NCI-H128 (cell line): ENCODE measurements around the gene MN1.

Experiments used
- DNase-seq: peaks from one replicate; lab custom pipeline; 2025; ENCODE audit not compliant: unreplicated experiment; lab: John Stamatoyannopoulos, UW

The MN1 gene

DNA sequence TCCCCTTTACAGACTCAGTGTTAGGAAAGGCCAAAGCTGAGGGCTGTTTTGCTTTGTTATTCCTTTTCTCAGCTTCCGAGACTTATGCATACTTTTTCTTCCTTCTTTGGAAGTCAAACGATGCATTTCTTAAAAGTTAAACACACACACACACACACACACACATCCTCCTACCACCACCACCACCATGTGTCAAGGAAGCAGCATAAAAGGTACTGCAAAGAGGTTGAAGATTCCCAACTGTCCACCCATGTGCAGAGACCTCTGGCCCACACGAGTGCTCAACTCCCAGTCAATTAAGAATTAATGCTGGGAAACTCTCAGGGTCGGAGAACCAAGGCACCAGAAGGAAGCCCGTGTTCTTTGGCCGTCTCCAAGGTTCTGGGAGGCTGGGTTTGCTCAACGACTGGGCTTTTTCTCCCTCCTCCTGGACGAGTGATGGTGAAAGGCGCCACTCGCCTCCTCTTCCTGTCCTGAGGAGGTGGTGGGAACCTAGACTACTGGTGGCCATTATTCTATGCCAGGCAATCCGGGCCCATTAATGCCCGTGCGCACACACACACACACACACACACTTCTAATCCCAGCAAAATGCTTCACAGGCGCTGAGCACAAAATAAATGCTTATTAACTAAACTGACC, 15.1 kb downstream of the MN1 start:
- no peak for DNase-seq

DNA sequence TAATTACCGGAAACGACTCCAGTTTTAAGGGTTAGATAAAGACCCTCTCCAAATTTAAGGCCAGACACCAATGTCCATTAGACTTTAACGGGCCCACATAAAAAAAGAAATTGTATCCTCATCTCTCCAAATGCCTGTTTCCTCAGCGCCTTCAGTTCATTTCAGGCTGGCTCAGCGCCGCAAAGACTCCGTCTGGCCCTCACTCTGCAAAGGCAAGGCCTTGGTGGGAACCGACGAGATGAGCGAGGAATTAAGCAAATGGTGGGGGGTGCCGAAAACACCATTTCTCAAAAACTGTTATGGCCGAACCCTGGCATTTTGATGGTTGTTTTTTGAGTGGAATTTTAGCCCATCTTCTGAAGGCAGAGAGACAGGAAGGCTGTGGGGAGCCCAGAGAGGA, 15.7 kb downstream of the MN1 start:
- no peak for DNase-seq

DNA sequence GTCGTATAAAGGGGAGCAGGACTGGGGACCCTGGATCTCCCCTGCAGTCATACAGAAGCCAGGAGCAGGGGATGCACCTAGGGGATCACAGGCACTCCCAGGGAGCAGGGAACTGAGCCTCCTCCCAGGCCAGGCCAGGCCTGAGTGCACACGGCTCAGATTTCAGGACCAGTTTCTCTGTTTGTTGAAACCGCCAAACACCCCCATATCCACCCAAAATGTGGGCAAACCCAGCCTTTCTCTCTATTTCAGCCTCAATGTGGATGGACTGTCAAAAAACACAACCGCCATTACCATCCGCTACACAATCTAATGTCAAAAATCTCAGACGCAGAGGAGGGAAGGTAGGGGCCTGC, 17.5 kb downstream of the MN1 start:
- DNase-seq, result no peak

DNA sequence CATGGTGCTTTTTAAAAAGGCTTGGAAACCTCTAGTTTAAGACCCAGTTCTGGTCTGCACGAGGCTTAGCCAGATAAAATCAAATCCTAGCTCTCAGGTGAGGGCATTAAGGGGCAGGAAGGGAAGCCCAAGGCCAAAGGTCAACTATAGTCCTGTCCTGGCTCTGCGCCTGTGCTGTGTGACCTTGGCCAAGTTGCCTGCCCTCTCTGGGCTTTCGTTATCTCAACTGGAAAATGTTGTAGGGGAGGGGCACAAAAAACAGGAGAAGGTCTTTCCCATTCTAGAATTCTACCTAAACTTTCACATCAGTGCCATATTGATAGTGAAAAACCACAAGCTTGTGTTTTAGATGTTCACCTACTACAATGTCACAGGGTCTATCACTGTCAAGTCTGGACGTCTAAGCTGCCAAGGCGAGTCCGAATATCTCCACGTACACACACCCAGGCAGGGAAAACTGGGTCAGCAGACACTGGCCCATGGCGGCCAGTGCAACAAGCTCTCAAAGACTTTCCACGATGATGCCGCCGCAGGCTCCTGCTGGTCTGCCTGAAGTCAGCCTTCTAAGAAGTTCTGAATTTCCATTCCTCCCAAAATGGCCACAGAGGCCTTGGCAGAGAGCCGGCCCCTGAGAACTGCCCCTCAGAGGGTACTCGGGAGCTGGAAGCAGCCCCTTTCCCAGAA, 18.0 kb downstream of the MN1 start:
- DNase-seq, result no peak

DNA sequence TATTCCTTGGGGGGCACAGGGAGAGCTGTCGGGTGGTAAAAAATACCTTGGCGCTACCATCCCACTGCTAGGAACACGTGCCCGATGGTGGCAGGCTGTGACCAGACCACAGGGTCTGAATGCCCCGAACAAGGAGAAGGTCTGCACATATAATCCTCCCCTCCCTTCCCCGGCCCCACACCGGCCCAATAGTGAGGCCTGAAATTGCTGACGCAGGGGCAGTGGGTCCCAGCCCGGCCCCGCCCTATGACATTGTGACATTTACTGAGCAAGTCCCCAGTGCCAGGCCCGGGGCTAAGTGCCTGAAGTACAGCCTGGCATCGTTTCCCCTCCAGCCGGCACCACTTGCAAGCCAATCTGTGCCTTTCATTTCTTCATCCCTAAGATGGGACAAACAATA, 19.5 kb downstream of the MN1 start:
- DNase-seq, result no peak

DNA sequence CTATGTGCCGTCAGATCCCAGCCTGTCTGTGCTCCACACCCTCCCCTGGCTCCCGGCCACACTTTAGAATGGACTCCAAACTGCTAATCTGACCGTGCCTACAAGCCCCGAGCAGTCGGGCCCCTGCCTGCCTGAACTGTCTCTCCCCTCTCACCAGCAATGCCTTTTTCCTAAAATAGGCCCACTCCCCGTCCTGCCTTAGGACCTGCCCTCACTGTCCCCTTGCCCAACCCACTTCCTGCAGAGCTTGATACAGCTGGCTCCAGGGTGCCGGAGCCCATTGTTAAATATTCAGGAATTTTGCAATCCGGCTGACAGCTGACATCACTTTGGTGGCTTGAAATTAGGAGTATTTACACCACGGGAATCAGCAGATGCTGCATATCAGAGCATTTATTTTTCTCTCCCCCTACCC, 21.4 kb downstream of the MN1 start:
- DNase-seq, result no peak

DNA sequence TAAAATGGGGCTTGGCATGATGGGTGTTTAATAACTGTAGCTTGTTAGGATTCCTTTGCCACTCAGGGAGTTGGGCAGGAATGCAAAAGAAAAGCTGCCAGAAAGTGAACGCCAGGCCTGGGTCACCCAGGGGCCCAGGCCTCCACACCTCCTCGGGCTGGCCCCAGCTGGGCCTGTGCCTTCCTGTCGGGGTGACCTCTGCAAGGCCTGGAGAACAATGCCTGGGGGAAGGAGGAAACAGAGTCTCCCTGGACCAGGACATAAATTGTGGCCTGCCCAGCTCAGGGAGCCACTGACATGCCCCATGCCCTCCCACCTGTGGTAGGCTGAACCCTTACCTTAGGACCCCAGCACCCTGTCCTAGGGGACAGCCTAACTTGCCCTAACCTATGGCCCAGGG, 21.9 kb downstream of the MN1 start:
- no peak for DNase-seq

DNA sequence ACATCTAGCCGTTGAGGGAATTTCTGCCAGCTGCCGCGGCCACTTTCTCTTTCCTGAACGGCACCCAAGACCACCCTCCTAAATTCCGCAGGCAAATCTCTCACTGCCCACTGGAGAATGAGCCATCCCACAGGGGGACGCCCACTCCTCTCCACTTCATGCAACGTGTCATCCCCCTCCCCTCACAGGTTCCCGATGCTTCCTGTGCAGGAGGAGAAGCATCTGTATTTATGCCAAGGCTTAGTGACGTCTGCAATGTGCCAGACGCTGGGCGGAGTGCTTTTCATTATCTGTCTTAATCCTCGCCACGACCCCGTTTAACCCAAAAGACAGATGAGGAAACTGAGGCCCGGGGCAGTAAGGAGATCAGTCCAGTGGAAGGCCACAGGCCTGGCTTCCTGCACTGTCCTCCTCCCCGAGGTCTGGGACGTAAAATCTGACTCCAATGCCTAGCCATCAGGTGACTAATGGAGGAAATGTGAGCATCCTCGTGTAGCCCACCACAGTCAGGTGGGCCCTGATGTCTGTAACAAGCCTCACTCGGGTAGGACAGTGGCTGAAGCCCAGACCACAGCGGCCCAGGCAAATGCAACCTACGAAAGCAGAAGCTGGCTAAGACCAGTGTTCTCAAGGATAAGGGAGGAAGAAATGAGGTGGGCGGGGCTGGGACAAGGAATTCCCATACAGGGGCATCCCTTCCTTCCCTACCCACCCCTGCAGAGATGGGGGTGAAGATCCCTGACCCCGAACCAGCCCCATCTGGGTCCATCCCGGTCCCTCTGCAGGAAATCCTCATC, 23.1 kb downstream of the MN1 start:
- DNase-seq, result no peak

DNA sequence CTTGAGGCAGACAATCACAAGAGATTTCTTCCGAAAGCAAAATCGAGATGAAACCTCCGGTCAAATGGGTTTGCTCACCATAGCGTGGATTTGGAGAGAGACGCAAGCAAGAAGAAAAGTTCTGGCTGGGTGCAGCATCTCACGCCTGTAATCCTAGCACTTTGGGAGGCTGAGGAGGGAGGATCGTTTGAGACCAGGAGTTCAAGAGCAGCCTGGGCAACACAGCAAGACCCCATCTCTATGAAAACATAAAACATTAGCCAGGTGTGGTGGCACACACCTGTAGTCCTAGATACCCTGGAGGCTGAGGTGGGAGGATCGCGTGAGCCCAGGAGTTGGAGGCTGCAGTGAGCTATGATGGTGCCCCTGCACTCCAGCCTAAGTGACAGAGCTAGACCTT, 24.4 kb downstream of the MN1 start:
- DNase-seq, result no peak

DNA sequence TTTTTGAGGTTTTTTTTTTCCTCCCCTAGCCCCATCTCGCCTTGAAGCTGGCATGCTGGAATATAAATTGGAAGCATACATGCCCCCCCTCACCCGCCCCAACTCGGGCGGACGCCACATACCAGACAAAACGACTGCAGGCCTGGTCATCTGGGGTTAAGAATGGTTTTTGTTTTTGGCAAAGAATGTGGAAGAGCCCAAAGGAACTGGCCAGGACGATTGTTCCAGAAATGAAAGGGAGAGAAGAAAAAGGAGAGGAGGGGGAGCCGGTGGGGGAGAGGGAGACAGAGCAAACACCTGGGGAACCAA, 25.0 kb downstream of the MN1 start:
- no peak for DNase-seq

DNA sequence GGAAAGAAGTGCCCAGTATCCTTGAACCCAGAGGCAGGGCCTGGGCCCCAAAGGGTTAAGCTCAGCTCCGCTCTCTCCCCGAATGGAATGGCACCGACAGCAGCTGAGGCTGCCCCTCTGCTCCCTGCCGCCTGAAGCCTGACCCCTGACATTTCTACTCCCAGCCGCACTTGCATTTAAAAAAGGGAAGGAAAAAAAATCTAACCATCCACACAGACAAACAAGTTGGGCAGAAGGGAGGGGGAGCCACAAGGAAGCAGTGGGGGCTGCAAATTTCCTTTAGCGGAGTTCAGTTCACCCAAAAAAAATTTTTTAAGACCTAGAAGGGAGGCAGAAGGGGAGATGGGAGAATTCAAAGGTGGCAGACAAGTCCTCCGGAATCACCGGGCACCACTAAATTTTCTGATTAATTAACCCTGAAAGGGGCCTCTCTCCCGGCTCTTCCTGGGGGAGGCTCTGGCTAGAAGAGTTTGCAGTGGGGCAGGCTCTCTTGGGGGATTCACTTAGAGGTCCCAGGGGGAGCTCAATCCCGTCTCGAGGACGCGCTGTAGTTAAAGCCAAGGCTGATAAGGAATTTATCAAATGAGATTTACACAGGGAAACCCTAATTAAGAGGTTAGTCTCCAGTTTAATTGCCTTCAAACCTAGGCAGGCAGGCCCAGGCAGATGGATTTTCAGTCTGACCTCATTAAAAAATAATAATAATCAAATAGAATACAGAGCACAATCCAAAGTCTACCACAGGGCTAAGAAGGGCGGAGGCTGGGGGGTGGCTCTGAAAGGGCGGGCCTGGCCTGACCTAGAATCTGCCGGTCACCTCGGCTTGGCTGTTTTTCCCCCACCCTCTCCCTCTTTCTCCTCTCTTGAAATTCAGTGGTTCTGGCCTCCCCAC, 25.6 kb downstream of the MN1 start:
- no peak for DNase-seq

DNA sequence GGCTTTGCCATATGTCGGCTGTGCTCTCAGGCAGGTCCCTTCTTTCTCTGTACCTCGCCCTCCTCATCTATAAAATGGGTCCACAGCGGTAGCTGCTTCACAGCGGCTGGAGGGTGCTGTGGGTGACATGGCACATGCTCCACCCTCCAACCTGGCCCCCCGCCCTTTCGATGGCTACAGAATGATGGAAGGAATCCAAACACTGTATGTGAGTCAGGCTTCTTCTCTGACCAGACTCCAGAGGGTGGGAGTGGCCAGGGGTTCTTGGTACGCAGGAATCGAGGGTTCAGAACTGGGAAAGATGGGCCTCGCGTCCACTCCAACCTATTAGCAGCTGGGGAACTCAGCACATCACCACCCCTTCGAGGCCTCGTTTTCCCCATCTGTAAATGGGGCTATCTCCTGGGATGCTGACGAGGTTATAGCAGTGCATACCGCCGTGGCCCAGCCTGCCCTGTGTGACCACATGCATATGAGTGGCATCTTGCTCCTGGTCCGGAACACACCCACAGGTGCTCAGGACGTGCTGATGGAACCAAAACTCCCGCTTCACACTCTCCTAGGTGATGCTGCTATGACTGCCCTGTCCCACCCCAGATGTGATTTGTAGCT, 26.4 kb downstream of the MN1 start:
- no peak for DNase-seq

DNA sequence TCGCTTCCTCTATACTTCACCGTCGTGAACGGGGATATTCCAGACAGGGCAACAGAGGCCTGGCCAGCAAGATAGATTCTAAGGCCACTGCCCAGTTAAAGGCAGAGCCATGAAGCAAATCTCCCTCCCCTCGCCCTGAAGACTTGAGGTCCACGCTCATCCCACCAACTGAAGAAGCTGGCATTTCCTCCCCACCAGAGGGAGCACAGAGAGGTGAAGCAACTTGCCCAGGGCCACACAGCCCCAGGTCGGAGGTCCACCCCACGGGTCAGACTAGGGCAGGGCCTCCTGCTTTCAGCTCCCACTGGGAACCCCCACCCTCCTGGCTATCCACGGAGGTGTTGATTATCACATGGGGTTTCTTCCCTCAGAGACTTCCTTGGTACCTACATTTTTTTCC, 27.4 kb downstream of the MN1 start:
- DNase-seq, result no peak

DNA sequence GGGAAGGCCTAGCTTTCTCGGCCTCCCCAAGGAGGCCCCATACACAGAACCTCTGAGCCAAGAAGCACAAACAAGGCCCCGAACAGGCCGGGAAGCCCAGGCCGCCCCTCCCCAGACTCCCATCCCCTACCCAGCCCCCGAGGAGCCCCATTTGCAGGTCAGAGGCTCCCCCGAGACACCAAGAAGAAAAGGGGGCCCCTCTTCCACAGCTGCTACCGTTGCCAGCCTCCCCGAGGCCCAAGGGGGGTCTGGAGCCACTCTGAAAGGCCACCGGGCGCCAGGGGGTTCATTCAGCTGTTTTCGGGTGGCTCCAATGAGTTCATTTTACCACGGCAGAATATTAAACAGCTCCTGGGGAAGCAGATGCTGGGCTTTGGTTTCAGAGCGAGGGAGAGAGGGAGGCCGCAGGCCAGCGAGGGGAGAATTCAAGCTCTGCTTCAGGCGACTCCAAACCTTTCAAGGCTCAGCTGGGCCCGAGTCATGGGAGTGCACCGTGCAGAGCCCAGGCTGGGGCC, 28.5 kb downstream of the MN1 start:
- no peak for DNase-seq

DNA sequence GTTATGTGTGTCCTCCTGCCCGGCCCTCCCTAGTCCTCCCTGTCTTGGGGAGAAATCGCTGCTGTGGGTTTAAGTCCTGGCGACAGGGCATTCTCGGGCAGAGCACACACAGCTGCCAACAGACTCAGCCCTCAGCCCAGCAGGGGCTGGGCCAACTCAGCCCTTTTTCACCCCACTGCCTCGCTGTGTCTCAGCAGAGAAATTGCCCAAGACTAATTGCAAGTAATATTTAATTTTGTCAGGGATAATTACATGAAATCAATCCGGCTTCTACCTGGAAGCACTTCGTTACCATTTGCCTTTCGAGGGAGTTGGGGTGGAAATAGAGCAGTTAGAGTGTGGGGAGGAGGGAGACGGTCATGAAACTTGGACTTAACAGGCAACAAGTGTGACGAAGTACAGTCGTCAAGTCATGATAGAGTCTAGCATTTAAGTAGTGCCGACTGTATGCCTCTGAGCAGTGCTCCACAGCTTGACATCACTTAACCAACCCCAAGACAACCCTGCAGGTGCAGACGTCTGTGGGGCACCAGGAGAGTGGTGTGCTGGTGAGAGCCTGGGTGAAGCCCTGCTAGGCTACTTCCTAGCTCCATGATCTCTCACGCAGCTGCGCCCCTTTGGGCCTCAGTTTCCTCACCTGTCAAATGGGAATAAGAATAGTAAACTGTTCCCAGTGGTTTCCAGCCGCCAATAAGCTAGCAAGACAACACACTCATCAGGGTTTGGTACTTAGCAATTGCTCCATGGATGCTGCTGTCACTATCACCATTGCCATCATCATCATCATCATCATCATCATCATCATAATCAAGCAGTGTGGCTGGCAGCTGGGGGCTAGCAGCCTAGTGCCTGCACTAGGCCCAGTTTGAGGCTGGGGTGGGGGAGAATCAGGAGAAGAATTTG, 29.2 kb downstream of the MN1 start:
- DNase-seq, result no peak

DNA sequence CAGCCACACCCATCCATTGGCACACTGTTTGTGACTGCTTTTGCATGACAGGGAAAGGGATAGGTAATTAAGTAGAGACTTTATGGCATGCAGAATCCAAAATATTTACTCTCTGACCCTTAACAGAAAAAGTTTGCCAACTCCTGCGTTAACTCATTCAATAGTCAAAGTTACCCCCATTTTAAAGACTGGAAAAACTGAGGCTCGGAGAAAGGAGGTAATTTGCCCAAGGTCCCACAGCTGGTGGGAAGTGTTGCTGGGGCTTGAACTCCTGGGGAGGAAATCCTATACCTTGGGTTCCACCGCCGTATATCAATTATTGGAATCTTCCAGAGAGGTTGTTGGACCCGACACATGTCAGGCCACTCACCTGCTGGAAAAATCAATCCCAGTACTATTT, 29.9 kb downstream of the MN1 start:
- DNase-seq, result no peak

DNA sequence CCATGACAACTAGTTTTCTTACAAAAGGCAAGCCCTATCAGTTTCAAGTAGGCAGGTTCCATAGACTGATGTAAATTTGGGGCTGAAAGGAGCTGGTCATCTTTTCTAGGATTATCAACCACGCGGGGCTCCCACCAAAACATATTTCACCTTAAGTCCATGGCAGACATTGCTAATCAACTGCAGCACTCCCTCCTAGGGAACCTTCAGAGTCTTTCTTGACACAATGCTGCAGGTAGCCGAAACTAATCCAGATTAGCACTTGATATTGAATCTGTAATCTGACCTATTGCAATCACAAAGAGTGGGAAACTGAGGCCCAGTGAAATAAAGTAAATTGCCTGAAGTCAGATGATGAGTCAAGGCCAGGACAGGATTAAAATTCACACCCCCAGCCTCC, 32.5 kb downstream of the MN1 start:
- no peak for DNase-seq

DNA sequence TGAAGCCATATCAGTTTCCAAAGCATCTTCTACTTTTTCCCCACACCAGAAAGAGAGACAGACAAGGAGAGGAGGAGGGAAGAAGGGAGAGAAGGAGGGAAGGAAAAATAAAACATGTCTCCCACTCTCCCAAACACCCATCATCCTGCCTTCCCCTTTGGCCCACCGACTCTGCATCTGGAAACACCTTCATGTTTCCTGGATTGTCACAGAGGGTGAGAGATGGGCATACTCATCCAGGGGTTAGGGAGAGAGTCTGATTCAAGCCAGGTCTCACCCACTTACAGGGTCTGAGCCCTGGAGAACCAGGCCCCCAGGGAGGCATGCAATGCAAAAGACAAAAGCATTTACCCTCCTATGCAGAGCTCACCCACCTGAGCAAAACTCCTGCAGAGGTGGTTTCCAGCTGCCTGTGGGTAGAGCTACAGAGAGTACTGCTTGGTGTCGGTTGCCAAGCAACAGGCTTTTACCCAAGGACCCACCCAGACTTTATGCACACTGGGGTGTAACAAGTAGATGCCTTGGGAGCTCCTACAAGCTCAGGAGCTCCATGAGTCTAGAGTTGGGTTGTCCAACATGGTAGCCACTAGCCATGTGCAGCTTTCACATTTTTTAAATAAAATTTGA, 33.4 kb downstream of the MN1 start:
- DNase-seq, result no peak

DNA sequence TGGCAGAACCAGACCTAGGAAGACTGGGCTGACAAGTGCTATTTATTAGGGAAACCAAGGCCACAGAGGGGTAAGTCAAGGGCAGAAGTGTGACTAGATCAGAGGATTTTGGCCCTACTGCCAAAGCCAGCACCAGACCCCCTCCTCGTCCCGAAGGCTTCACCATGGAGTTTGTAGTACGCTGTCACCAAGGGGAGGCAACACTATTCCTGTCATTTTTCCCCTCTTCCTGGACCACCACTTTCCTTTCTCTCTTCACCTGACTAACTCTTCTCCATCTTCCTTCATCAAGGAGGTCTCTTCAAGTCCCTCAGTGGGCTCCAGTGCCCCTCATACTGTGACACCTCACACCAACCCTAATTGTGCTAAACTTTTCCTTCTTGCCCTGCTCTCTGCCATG, 34.9 kb downstream of the MN1 start:
- DNase-seq, result no peak
